HG03442 (cell line): ENCODE data around the gene GABRD.

ENCODE experiments used
- ATAC-seq: cut with Tn5 transposase; IDR thresholded peaks from one replicate; pipeline ENCODE4 v1.9.1; 2021; ENCODE audit warnings: mild to moderate bottlenecking, moderate library complexity; ENCODE audit not compliant: unreplicated experiment

GABRD gene

DNA sequence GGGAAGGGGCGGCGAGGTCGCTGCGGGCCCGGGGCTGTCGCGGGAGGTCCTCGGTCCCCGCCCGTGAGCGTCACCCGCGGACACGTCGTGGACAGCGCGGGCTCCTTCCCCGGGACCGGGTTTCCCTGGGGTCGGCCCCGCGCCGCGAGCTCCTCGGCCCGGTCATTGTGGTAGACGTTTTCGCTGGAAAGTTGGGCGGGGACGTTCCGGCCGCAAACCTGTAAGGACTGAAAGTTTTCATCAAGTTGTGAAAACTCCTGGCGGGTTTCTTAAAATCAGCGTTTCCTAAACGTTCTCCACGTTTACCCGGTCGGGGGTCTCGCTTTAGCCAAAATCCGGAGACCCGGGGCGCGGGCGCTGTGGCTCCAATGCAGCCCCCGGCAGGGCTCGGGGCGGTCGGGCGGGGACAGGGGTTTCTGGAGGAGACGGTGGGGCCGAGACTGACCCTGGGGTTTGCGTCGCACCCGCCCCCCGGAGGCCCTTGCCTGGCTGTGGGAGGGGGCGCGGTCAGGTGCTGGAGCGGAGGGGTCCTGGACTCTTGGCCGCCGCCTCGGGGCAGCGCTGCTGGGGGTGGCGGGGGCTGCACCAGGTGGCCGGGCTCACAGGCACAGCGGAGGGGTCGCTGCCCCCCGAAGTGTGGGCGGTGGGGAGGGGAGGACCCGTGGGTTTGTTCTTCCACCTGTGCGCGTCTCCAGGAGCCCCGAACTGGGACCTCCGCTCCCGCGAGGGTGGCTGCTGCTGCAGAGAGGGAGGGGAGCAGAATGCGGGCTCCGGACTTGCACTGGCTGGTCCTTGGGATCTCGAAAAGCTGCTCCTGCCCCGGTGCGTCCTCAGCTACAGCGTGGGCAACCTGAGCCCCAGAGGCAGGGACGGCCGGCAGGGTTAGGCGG is 31.9 kb downstream of the GABRD start:
- no peak for ATAC-seq

DNA sequence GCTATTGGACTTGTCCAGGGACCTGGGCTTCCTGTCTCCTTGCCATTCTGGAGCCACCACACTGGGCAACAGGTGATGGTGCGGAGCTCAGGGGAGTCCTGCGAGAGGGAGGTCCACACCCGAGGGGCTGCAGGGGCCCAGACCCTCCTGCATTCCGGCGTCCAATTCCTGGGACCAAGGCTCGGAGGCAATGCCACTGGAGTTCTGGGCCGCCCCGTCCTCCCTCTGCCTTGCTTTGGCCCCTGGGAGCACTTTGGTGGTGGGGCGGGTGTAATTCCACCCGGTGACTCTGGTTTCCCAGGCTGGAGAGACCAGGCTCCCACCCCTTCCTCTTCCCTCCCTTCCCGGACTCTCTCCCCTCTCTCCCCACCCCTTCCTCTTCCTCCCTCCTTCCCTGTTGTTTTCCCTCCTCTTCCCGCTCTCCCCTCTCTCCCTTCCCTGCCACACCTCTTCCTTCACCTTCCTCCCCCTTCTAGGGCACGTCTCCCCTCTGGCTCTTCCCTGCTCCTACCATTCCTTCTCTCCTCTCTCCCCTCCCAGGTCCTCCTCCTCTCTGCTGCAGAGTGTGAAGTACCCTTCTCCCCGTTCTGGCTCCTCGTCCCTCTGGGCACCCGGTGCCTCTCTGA is 33.0 kb downstream of the GABRD start:
- ATAC-seq: no peak

DNA sequence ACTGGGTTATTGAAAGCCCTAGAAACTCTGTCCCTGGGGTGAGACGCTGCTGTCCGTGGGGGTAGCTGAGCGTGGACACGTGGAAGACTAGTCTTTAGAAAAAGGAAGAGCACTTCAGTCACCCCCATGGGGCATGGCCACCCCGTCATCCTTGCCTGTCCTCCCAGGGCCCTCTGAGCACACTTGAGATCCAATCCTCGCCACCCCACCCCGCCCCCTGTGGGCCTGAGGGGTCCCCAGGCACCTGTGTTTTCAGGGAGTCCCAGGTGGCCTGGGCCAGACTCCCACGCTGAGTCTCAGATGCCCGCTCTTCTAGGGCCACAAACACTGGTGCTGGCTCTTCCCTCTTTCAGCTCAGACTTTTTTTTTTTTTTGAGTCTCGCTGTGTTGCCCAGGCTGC is 33.6 kb downstream of the GABRD start:
- no peak for ATAC-seq

DNA sequence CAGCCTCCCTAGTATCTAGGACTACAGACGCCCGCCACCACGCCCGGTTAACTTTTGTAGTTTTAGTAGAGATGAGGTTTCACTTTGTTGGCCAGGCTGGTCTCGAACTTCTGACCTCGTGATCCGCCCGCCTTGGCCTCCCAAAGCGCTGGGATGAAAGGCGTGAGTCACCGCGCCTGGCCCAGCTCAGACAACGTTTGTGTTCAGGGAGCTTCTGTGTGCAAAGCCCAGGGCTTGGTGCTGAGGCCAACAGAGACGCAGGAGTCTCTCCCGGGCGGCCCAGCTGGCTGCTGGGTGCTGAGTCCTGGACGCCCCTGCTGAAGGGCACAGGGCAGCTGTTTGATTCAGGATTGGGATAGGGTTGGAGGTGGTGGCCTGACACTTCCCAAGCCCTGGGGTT is 34.1 kb downstream of the GABRD start:
- ATAC-seq: no peak

DNA sequence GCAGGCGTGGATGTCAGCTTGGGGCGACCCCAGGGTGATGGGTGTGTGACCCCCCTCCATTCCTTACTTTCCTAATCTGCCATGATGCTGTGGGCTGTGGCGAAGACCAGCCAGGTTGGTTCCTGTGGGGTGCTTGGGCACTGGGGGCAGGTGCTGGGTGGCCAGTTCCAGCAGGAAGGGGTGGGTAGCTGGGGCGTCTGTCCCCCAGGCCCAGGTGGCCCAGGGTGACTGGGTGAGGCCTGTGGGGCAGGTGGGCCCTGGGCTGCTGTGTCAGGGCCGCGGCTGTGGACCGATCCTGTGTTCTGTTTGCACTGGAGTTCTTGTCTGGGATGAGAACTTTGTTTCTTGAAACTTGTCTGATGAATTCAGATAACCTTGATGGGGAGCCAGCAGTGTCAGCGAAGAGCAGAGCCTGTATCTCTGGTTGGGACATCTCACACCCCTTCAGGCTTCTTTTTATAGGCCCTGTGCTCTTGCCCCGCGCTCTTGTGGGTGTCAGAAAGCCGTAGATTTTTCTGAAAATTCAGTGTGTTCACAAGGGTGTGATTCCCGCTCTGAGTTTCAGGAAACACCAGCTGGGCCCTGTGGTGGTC is 34.7 kb downstream of the GABRD start:
- ATAC-seq: no peak

DNA sequence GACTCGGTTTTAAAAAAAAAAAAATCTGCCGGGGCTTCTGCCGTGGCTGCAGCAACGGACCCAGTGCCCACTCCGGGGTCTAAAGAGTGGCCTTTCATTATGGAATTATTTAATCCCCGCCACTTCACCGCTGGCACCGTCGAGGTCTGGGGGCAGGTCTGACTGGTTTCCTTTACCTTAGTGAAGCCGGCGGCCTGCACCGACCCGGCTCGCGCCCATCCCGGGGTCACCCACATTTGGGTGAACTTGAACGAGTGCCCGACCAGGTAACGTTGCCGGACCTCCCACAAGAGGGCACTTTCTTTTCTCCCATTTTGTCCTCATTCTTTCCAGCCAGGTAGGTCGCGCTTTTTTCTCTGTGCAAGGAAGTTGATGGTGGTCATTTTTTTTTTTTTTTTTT is 35.4 kb downstream of the GABRD start:
- ATAC-seq: no peak

DNA sequence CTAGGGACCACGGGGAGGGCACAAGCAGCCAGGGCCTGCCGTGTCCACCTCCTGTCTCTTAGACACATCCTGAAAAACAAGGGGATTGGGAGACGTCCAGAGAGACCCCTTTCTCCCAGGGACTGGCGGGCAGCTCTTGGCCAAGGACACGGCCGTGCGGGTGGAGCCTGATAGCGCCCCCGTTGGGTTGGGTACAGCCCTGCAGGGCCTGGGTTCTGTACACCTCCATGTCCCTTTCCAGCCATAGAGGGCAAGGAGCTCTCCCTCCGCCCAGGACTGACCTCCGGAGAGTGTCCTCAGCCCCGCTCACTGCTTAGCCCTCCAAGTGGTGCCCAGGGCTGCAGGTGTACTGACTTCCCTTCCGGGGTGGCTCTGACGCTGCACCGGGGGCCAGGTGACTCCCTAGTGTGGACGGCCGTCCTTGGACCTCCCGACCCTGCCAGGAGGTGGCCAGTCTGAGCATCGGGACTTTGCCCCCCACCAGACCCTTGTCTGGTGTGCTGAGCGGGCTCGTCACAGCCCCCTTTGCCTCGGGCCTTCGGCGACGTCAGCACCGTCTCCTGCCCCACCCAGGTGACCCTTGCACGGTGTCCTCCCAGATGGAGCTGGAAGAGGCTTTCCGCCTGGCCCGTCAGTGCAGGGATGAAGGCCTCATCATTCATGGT is 36.9 kb downstream of the GABRD start:
- no peak for ATAC-seq

DNA sequence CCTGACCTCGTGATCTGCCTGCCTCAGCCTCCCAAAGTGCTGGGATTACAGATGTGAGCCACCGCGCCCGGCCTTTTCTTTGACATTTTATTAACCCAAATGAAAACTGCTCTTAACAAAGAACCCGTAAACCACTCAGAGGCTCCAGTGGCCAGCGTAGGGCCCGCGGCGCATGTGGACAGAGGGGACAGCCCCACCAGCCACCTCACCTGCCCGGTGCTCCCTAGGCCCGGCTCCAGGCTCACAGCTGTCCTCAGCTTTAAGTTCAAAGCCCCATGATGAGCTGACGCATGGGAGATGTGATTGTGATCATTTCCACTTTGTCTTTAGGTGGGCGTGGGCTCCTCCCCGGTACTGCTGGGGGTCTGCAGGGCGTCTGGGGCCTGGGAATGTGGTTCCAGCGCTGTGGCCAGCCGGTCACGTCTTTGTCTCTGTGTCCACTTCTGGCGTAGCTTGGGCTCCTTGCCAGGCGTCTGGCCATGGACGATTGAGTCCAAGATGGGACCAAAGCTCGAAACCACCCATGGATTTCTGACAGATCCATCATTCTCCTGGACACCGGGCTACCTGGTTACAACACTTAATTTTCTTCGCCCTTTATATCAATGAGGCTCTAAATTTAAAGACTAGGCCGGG is 37.9 kb downstream of the GABRD start:
- no peak for ATAC-seq

DNA sequence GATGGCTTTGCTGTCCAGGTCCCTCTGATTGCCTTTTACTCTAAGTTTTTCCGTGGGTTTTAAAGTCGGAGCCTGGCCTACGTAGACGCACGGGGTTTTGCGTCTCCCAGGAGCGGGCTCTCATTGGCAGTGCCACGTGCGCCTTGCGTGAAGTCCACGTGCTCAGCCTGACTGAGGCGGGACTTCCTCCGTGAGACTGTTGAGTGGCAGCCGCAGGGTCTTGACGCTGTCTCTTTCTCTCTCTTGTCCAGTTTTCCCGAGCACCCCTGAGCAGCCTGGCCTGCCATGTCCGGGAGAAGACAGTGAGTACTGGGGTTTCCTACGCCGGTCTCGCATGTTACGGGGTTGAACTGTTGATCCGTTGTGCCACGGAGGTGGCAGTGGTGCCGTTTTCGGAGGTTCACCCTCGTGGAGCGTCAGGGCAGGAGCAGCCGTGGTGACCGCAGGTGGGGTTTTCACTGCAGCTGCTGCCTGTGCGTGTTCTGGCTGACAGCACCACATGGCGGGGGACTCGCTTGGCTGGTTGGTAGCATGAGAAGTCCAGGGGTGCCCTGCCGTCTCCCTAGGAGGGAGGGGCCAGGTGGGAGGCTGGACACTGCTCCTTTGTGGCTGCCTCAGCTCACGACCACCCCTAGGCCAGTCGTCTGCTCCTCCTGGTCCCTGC is 40.3 kb downstream of the GABRD start:
- no peak for ATAC-seq

DNA sequence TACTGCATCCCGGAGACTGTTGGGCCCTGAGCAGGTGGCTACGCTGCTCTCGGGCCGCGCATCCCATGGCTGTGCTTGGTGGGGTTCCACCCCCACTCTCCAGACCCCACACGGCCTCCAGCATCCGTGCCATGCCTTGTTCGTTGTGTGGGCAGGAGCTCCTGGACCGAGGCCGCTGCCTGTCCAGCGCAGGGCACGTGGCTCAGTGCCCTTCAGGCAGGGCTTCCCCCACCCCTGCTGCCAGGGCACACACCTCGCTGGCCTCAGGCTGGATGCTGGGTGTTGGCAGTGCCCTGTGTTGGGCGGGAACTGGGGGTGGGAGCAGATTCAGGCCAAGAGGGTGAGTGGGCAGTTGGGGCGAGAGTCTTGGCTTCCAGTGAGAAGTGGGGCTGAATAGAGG is 40.9 kb downstream of the GABRD start:
- no peak for ATAC-seq

DNA sequence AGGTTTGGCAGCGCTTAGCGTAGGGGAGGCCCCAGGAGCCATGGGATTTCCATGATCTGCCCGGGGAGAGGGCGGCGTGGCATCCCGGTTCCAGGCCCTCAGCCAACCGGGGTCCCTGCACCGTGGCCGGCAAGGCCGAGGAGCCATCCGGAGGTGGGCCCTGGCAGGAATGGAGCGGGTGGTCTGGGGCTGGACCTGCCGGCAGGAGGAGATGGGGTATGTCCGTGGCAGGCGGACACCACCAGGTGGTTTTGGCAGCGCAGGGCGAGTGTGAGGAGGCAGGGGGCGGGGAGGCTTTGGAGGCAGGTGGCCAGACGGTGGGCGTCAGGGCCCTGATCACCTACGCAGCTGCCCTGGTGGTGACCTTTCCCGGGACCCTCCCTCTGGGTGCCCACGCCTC is 41.4 kb downstream of the GABRD start:
- no peak for ATAC-seq

DNA sequence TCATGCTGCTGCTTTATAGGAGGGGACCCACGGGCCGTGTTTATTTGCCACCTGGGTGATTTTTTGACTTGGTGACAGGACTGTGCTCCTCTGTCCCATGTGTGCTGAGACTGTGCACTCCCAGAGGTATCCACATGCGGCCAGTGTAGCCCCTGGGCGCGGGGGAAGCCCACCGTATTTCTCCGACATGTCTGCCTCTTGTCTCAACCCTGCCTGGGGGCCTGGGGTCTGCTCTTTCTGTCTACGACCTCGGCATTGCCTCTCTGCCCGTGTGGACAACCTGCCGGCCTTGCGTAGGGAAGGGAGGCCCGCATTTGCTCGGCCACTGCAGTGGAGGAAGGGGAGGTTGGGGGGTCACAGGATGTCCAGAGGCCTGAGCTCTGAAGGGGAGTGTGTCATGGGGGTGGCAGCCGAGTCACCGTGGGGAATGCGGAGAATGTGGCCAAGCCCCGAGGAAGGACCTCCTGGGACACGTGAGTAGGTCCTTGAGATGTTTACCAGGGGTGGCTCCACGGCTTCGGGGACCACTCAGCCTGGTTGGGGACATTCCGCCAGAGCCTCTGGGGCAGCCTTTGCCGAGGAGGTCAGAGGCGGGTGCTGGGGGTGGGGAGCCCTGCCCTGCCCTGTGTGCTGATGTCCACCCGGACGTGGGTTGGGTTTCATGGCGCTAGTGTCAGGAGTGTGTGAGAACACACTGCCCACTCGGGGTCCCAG is 42.1 kb downstream of the GABRD start:
- ATAC-seq: no peak

DNA sequence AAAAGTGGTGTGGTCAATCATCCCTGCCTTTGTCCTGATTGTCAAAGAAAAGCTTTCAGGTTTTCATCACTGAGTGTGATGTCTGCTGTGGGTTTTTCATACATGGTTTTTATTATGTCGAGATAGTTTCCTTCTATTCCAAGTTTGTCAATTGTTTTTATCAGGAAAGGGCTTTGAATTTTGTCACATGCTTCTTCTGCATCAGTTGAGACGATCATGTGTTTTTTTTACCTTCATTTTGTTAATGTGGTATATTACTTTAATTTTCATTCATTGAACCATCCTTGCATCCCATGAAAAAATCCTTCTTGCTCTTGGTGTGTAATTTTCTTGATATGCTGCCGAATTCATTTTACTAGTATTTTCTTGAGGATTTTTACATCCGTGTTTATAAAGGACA is 46.6 kb downstream of the GABRD start:
- ATAC-seq: no peak

DNA sequence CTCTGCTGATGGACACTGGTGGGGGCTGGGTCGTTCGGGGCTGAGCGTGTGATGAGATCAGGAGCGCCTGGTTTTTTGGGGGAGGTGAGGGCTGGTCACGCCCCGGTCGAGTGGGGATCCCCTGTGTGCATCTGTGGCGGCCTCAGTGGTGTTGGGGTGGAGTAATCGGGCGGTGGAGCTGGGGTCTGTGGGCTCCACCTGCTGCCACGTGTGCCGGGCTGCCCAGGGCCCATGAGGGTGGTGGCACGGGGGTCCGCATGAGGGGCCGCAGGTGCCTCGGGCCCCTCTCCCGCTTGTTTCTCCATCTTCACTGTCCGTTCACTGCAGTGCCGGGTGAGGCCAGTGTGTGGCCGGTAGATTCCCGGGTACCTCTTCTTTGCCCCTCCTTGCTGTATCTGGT is 48.2 kb downstream of the GABRD start:
- no peak for ATAC-seq

DNA sequence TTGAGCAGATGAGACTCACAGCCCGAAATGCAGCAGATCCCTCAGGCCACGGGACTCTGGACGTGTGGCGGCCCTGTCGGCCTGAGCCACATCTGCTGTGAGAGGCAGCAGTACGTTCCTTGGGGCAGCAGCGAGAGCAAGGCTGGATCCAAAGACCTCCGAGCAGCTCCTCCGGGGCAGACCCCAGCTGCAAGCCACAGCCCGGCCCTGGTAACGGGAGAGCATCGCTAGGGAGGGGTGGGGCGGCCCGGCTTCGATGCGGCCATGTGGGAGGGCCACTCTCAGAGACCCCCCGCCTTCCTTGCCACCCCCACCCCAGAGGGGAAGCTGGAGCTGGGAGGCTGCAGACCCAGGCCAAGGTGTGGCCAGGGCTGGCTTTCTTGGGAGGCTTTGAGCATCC is 48.8 kb downstream of the GABRD start:
- ATAC-seq: no peak

DNA sequence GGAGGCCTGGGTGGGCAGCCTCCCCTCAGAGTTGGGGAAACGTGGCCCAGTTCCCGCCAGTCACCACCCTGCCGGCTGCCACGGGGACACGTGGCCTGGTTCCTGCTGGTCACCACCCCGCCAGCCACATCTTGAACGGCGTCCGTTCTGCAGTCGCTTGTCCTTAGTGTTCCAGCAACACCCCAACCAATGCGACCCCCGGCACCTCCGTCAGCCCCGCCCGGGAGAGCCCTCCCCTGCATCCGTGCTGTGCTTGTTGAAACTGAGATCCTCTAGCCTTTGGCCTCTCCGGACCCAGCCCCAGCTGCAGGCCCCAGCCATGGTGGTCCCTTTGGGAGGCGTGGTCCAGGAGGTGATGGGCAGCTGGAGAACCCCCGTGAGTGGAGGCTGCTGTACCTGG is 49.8 kb downstream of the GABRD start:
- ATAC-seq: no peak

DNA sequence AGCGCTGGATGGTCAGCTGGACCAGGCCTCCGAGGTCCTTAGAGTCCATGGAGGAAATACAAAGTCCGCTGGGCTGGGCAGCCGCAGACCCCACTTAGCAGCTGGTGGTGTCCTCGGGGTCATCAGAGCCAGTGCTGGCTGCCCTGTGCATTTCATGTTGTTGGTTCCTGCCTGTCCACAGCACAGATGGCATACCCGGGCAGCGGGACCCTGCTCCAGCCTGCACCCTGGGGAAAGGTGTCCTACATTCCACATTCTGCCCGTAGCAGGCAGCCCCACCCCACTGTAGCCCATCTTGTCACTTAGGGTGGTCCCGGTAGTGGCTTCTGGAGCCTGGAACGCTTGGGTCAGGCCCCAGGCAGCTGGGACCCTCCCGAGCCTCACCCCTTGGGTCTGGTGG is 50.9 kb downstream of the GABRD start:
- ATAC-seq: no peak

DNA sequence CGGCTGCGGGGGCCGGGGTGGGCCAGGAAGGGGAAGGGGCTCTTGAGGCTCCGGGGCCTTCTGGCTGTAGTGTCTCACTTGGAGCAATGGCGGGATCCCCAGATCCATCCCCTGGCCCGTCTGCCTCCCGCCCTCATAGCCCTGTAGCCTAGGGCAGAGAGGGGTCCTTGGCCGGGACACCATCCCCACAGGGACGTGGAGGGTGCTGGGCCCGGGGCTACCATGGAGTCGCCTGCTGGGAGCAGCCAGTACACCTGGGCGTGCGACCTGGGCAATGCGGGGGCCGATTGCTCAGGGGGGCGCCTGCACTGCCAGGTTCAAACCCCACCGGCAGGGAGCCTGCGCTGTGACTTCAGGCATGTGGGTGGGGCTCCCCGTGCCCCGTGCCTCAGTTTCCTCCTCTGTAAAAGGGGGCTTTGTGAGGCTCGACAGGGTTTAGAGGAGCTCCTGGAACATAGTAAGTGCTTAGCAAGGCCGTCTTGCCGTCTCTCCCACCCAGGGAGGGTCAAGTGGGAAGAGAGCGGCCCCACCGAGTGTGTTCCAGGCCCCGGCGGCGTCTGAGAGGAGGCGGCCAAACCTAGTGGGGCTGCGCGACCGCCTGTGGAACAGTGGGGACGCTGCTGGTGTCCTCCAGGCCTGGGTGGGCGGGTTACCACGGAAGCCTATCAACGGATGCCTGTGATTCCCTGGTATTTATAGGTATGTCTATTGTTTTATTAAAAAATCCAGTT is 51.8 kb downstream of the GABRD start:
- ATAC-seq: no peak

DNA sequence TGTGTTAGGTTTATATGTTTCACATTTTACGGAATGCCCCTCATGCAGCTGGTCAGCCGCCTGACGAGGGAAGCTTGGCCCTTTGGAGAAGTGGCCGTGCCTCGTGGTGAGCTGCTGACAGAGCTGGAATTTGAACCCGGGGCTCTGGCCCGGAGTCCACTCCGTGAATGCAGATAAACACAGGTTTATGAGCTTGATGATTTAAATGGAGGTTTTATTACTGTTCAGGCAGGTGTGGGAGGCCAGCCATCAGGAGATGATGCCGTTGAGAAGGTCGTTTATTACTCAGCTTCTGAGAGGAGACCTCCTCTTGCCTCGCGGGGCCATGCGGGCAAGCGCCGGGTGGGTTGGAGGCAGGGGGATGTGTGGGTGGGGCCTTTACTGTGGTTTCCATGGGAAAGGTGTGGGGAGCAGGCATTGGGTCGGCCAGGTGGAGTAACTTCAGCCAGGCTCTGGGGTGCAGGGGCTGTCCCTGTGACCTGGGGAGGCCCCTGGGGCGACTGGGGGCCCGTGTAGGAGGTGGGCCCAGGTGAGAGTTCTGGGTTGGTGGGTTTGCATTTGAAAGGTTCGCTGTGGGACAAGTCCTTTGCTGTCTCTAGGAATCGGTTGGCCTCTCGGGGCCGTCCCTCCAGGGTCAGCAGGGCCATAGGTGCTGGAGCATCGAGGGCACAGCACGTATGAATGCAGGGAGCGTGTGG is 53.1 kb downstream of the GABRD start:
- ATAC-seq: no peak
